B cell (primary cell): Measurements from ENCODE around the gene NDC80. TPM values are rescaled to one million over a fixed set of nuclear protein-coding genes. Genes with fewer than 3 reads are reported as not detected.

Source experiments
- ATAC-seq: fragments of 200-7000 bp; cut with Tn5 transposase; one replicate; pipeline ENCODE4 v1.10.0; 2021; ENCODE audit warnings: low read depth, mild to moderate bottlenecking, moderate number of reproducible peaks, moderate library complexity
- CTCF ChIA-PET: fragments of 350-600 bp; sonication (Branson Sonifier 250); formaldehyde crosslinking; loops from one replicate; lab custom pipeline; 2021; ENCODE audit warnings: antibody characterized with exemption, inconsistent platforms; lab: Charles Lee
- POLR2A ChIA-PET: fragments of 350-600 bp; sonication (Branson Sonifier 250); formaldehyde crosslinking; loops from one replicate; lab custom pipeline; 2021; ENCODE audit warnings: antibody characterized with exemption; lab: Charles Lee
- DNase-seq: peaks from one replicate; pipeline ENCODE4 v3.0.0; 2013
- H2AFZ ChIP-seq: 2 replicates; pipeline ENCODE4 v1.6.1; 2012; ENCODE audit warnings: mild to moderate bottlenecking, low read depth, low read length; ENCODE audit not compliant: insufficient read depth, poor library complexity, severe bottlenecking
- H3K27ac ChIP-seq, 2 donors: 1 replicate in 1 of 2; 2 replicates in 1 of 2; pipeline ENCODE4 v1.5.1; 2012 to 2013; ENCODE audit warnings: low read length in 2 of 2, mild to moderate bottlenecking in 2 of 2, moderate library complexity in 1 of 2
- H3K27me3 ChIP-seq, 4 experiments: fragments of 200-600 bp in 1 of 4; sonication (generic) in 1 of 4; replicated peaks in 1 of 4; 1 replicate in 2 of 4; 2 replicates in 2 of 4; pipeline versions ENCODE4 v1.6.1 to v1.7.0; 2013 to 2016; ENCODE audit warnings: low read length in 3 of 4, mild to moderate bottlenecking in 2 of 4, mixed read lengths in 1 of 4, moderate library complexity in 1 of 4; ENCODE audit not compliant: insufficient read depth in 4 of 4, control insufficient read depth in 3 of 4; ENCODE audit errors: control extremely low read depth in 1 of 4
- H3K36me3 ChIP-seq, 2 experiments: replicated peaks in 1 of 2; 1 replicate in 1 of 2; 2 replicates in 1 of 2; pipeline versions ENCODE4 v1.6.1 to v1.7.1; 2013; ENCODE audit warnings: low read length in 1 of 2; ENCODE audit not compliant: insufficient read depth in 2 of 2, control insufficient read depth in 1 of 2; ENCODE audit errors: control extremely low read depth in 1 of 2, extremely low read depth in 1 of 2
- H3K4me1 ChIP-seq, 2 donors: fragments of 200-600 bp in 1 of 2; sonication (generic) in 1 of 2; 1 replicate in 1 of 2; 2 replicates in 1 of 2; pipeline versions ENCODE4 v1.5.1 to v1.6.1; 2013 to 2017; ENCODE audit warnings: low read length in 2 of 2; ENCODE audit not compliant: control insufficient read depth in 2 of 2, insufficient read depth in 2 of 2
- H3K4me2 ChIP-seq: replicated peaks from 2 replicates; pipeline ENCODE3; 2012; ENCODE audit warnings: mild to moderate bottlenecking, low read depth, low read length; ENCODE audit not compliant: poor library complexity, severe bottlenecking
- H3K4me3 ChIP-seq, 5 experiments: fragments of 200-600 bp in 1 of 5; sonication (generic) in 1 of 5; 1 replicate in 3 of 5; 2 replicates in 2 of 5; pipeline versions ENCODE4 v1.5.1 to v1.7.0; 2011 to 2016; ENCODE audit warnings: low read length in 4 of 5, mild to moderate bottlenecking in 4 of 5, low read depth in 2 of 5, control low read depth in 1 of 5, moderate library complexity in 1 of 5; ENCODE audit not compliant: insufficient read depth in 1 of 5; ENCODE audit errors: control extremely low read depth in 1 of 5, extremely low read depth in 1 of 5
- H3K79me2 ChIP-seq: fragments of 200-600 bp; sonication (generic); one replicate; pipeline ENCODE4 v1.6.0; 2016; ENCODE audit warnings: low read length; ENCODE audit not compliant: control insufficient read depth, insufficient read depth
- H3K9ac ChIP-seq: fragments of 200-600 bp; sonication (generic); 2 replicates; pipeline ENCODE4 v1.6.1; 2017; ENCODE audit warnings: mild to moderate bottlenecking, low read length, moderate library complexity
- H3K9me3 ChIP-seq, 3 donors: one replicate each; pipeline versions ENCODE4 v1.6.1 to v1.7.1; 2013; ENCODE audit warnings: low read length in 2 of 3; ENCODE audit not compliant: control insufficient read depth in 2 of 3, insufficient read depth in 1 of 3; ENCODE audit errors: control extremely low read depth in 1 of 3
- H4K20me1 ChIP-seq: 2 replicates; pipeline ENCODE4 v1.6.0; 2012; ENCODE audit warnings: mild to moderate bottlenecking, low read length; ENCODE audit not compliant: insufficient read depth, control insufficient read depth, poor library complexity, severe bottlenecking
- H3K27ac Mint-ChIP-seq: one replicate; pipeline ENCODE4 v1.8.0; 2021; ENCODE audit warnings: mixed read lengths
- H3K27me3 Mint-ChIP-seq: one replicate; pipeline ENCODE4 v1.8.0; 2021; ENCODE audit warnings: mixed read lengths
- H3K4me1 Mint-ChIP-seq: one replicate; pipeline ENCODE4 v1.8.0; 2021; ENCODE audit warnings: mixed read lengths
- H3K4me3 Mint-ChIP-seq: one replicate; pipeline ENCODE4 v1.8.0; 2021; ENCODE audit warnings: mixed read lengths
- H3K9me3 Mint-ChIP-seq: one replicate; pipeline ENCODE4 v1.8.0; 2022; ENCODE audit warnings: mixed read lengths; ENCODE audit not compliant: insufficient read depth
- CTCF ChIP-seq: fragments of 200-600 bp; IDR thresholded peaks from one replicate; pipeline ENCODE4 v1.8.0; 2022; ENCODE audit warnings: antibody characterized with exemption, mild to moderate bottlenecking
- EZH2 ChIP-seq: IDR thresholded peaks from 2 replicates; pipeline ENCODE4 v1.6.1; 2012; ENCODE audit warnings: borderline replicate concordance, low read depth, mild to moderate bottlenecking, moderate library complexity, low read length; ENCODE audit not compliant: insufficient read depth, poor library complexity, severe bottlenecking
- WGBS: methylation state at CpG from one replicate; pipeline ENCODE4 v1.1.5; 2013; ENCODE audit warnings: missing lambda C conversion rate; ENCODE audit not compliant: insufficient coverage; 5-methylcytosine and 5-hydroxymethylcytosine counted together
- intact Hi-C: fragments of 100-400 bp; cut with micrococcal nuclease; formaldehyde crosslinking; loops from one replicate; pipeline ENCODE4 v1.10.0; 2022
- polyA plus RNA-seq: library from polyadenylated mRNA; depleted of rRNA; stranded (reverse); fragments of >200 nt; gene quantifications from 2 replicates; pipeline ENCODE4 v1.2.3, GENCODE V29; 2012
- total RNA-seq, 2 donors: library from RNA; stranded (reverse); fragments of 120-200 nt in 1 of 2; gene quantifications; 1 replicate in 1 of 2; 2 replicates in 1 of 2; pipeline versions ENCODE4 v1.2.3 to v1.2.4, GENCODE V29; 2013 to 2022

Gene NDC80
- total and polyA plus RNA-seq, 2 donors (not counting 1 experiment from before 2014, with no cell fraction given), result 1.3 to 3.9 TPM

GRCh38 chr18:2656981-2657512, 85.7 kb downstream of the NDC80 start:
- TF ChIP-seq CTCF (no peak), EZH2 (no peak)
- intact Hi-C loops, result loop anchor here (5.0 to 10.0 kb wide), 6 partner anchors 35 to 938 kb away; partner anchors contain the start of genes EMILIN2 and LPIN2
- ChIA-PET CTCF (interaction anchor here (1.2 to 5.9 kb wide), 5 partner anchors 17 to 109 kb away, joined by 4 to 88 read pairs (median 6); partner anchors contain the start of genes METTL4 and NDC80), POLR2A (interaction anchor here (0.6 to 5.0 kb wide), 6 partner anchors 14 to 88 kb away, joined by 4 to 166 read pairs (median 21); partner anchors contain the start of genes METTL4 and NDC80)
- no peaks in the 10 kb centered on the region for H3K9me3 Mint-ChIP-seq
- peaks cover 32 to 33% of the 10 kb centered on the region in 2 donors for H3K4me1 ChIP-seq
- peak overlapping the region; percentile 97 for H3K9ac ChIP-seq
- ATAC-seq (no peak), DNase-seq (no peak)
- H3K9me3 ChIP-seq, result peaks cover 0 to 4% (median 0%) of the 10 kb centered on the region in 3 donors
- H3K79me2 ChIP-seq, result peaks cover 61% of the 10 kb centered on the region
- 2% methylated on average over 4 of the region's 12 CpGs for WGBS
- peak overlapping the region; percentile 86 to 99 (median 94) for H3K4me3 ChIP-seq
- peak overlapping the region; percentile 94 to 100 for H3K27ac ChIP-seq
- H3K27me3 Mint-ChIP-seq, result no peaks in the 10 kb centered on the region
- H4K20me1 ChIP-seq, result peaks cover 31% of the 10 kb centered on the region
- H3K4me3 Mint-ChIP-seq, result peak overlapping the region; percentile 98
- H3K4me2 ChIP-seq, result peak overlapping the region; percentile 75
- peak overlapping the region; percentile 98 for H3K27ac Mint-ChIP-seq
- H3K36me3 ChIP-seq, result peaks cover 0 to 11% of the 10 kb centered on the region in 2 experiments
- peaks cover 43% of the 10 kb centered on the region for H3K4me1 Mint-ChIP-seq
- no peak overlapping the region for H2AFZ ChIP-seq
- no peaks in the 10 kb centered on the region for H3K27me3 ChIP-seq
